GM18907 (cell line): ENCODE measurements around the gene ARRB2.
"Not testable (repeated sequence)": the region's sequence is repeated elsewhere in the genome, so short reads cannot be mapped to it uniquely, and the experiment has no call there.

Source experiments
- ATAC-seq: cut with Tn5 transposase; IDR thresholded peaks from one replicate; pipeline ENCODE4 v1.9.1; 2021; ENCODE audit warnings: mild to moderate bottlenecking, moderate library complexity; ENCODE audit not compliant: unreplicated experiment

ARRB2 gene

DNA sequence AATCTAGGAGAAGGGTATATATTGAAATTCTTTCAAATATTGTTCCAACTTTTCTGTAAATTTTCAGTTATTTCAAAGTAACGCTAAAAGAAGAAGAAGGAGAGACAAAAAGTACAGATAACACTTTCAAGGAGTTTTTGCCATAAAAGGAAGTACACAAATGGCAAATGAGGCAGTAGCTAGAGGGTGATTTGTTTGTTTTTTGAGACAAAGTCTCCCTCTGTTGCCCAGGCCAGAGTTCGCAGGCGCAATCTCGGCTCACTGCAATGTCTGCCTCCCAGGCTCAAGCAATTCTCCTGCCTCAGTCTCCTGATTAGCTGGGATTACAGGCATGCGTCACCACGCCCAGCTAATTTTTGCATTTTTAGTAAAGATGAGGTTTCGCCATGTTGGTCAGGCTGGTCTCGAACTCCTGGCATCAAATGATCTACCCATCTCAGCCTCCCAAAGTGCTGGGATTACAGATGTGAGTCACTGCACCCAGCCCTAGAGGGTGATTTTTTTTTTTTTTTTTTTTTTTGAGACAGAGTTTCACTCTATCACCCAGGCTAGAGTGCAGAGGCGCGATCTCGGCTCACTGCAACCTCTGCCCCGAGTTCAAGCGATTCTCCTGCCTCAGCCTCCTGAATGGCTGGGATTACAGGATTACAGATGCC, 10.9 kb upstream of the ARRB2 start:
- not testable (repeated sequence) for ATAC-seq

DNA sequence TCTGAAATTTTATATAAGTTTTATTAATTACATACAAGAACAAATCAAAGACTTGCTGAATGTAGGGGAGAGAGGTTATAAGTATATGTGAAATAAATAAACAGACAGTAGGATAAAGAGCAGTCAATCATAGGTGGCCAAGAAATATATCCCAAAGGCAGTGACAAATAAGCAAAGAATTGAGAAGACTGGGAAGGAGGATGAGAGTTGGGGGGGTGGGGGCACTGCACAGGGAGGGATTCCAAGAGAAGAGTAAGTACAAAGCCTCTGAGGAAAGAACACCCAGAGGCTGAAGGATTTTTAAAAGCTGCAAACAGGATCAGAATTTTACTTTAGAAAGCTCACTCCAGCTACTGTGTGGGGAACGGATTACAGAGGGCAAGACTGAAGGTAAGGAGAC, 9.3 kb upstream of the ARRB2 start:
- no peak for ATAC-seq

DNA sequence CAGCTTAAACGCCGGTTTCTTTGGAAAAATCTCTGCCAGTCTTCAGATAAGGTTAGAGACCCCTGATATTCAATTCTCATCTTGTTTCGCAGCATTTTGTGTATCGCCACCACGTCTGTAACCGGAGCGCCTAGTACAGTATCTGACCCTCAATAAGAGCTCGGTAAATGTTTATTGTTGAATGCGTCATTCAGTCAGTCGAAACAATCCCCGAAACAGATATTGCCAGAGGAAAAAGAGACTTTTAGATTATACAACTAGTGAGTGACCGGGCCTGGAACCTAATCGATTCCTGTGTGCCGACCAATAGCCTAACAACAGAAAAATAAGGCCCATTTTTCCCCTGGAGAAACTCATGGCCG, 7.1 kb upstream of the ARRB2 start:
- no peak for ATAC-seq

DNA sequence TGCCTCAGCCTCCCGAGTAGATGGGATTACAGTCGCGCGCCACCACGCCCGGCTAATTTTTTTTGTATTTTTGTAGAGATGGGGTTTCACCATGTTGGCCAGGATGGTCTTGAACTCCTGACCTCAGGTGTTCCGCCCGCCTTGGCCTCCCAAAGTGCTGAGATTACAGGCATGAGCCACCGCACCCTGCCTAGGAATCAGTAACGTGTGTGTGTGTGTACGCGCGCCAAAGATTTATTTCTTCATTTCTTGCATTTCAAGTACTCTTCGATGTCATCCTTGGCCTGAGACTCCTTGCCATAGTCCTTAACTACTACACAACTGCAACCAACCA, 5.9 kb upstream of the ARRB2 start:
- not testable (repeated sequence) for ATAC-seq

DNA sequence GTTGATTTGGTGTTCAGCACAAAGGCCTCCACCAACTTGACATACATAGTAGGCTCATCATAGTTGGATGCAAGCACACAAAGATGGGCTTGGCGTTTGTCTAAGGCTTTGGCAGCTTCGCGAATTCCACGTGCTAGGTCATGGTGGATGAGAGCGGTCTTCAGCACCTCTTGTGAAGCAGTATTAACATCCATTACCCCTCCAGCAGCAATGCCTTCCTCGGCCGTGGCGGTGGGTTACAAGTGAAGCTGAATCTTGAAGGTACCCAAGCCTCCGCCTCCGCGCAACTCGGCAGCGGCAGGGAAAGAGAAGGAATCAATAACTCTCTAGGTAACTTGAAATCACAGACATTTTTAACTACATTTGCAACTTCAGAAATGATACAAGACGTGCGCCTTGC, 5.4 kb upstream of the ARRB2 start:
- ATAC-seq, result no peak

DNA sequence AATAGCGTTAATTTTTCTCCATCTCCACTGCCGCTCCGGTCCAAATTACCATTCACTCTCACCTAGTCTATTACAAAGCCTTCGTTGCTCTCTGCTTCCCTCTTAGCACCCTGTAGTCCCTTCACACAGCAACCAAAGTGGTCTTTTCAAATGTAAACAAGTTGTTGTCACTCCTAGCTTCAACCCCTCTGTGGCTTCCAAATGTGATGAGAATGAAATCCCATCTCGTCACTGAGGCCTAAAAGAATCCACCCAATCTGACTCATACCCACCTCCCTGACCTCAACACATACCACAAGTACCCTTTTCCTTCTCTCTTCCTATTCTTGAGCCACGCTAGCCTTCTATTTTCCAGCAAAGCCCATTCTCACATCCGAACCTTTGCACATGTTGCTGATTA, 4.3 kb upstream of the ARRB2 start:
- ATAC-seq, result no peak

DNA sequence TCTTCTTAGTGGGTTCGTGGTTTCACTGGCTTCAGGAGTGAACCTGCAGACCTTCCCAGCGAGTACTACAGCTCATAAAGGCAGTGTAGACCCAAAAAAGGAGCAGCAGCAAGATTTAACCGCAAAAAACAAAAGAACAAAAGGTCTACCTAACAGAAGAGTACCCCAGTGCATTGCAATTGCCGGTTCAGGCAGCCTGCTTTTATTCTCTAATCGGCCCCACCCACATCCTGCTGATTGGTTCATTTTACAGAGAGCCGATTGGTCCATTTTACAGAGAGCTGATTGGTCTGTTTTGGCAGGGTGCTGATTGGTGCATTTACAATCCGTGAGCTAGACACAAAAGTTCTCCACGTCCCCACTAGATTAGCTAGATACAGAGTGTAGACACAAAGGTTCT, 2.0 kb upstream of the ARRB2 start:
- ATAC-seq, result no peak

DNA sequence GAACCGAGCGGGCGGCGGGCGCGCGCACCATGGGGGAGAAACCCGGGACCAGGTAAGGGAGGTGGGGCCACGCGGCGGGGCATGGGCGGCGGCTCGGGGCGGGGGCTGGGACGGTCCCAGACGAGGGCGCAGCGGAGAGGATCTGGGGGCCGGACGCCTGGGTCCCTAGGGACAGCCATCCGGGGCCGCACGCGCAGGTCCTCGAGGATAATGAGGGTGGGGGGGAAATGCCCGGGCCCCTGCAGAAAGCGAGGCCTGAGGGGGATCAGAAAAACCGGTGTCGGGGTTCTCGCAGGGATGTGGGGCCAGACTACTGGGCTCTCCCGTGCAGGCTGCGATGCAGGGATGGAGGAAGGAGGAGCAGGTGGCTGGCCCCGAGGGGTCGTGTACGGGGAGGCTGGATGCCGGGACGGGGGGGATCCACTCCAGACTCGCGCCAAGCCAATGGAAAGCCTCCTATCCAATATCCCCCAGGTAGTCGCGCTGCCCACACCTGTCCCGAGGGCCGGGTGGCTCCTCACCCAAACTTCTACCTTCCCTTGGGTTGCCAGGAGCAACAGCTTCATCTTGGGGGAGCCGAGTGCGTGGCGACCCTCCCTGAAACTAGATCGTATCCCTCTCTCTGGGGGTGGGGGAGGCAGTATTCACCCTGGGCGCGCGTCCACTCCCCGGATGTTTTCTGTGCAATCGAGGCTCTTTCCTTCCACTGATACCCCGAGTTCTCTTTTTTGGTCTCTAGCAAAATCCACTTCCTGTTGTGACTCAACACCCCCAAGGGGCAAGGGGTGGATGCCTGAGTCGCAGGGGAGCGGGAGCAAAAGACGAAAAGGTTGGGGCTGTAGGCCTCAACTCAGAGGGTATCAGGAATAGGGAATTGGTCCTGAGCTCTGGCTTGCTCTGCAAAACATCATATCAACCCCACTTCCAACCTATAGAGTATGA, 532 bp downstream of the ARRB2 start:
- peak; percentile 16 for ATAC-seq

DNA sequence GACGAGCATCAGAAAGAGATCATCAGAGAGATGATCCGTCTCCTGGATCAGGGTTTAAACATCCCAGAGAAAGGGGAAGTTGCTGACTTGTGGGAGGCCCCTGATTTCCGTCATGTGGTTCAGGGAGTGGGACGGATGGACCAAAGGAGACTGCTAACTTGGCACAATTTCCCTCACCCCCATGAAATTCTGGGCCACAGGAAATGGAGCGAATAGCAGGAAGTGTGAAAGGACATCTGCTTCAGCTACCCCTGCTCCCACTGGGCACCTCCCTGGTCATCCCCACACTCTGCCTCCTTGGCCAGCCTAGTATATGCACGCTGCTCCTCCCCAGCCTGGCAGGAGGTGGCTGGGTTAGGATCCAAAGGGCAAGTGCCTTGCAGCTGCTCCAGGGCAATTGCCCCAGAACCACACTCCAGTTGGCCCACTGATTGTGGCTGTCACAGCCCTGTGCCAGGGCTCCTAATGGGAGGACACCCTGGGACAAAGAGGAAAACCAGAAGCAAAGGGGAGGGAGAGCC, 1.3 kb downstream of the ARRB2 start:
- ATAC-seq, result no peak

DNA sequence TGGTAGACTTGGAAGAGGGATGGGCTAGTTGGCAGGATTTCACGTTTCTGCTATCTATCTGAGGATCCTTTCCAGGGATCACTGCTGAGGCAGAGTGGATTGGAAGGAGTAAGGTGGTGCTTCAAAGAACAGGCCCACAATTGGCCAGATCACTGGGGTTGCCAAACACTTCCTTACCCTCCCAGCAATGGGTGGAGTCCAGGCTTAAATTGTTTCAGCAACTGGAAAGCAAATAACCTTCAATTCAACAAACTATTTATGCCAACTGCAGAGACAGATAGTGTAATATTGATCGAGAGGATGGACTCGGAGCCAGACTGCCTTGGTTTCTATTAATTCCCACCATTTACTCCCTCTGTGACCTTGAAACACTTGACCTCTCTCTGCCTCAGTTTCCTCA, 2.1 kb downstream of the ARRB2 start:
- ATAC-seq, result no peak

DNA sequence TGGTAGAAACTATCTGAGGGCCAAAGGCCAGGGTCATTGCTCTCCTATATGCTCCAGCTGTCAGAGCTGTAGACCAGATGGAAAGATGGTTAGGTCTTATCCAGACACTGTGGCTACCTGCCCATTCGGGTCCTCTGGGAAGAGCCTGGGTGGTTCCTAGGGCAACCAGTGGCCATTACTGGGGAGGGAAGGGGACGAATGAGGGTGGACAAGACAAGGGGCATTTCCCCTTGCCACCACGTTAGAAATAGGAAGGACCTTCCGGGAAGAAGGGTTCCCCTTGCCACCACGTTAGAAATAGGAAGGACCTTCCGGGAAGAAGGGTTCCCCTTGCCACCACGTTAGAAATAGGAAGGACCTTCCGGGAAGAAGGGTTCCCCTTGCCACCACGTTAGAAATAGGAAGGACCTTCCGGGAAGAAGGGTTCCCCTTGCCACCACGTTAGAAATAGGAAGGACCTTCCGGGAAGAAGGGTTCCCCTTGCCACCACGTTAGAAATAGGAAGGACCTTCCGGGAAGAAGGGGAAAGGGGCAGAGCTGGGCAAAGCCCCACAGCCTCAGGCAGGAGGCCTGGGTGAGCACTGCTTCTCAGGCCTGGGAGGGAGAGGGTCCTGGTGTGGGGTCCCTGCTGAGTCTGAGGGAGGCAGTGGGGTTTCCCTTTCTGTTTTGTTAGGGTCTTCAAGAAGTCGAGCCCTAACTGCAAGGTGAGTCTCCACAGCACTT, 4.1 kb downstream of the ARRB2 start:
- ATAC-seq, result not testable (repeated sequence)

DNA sequence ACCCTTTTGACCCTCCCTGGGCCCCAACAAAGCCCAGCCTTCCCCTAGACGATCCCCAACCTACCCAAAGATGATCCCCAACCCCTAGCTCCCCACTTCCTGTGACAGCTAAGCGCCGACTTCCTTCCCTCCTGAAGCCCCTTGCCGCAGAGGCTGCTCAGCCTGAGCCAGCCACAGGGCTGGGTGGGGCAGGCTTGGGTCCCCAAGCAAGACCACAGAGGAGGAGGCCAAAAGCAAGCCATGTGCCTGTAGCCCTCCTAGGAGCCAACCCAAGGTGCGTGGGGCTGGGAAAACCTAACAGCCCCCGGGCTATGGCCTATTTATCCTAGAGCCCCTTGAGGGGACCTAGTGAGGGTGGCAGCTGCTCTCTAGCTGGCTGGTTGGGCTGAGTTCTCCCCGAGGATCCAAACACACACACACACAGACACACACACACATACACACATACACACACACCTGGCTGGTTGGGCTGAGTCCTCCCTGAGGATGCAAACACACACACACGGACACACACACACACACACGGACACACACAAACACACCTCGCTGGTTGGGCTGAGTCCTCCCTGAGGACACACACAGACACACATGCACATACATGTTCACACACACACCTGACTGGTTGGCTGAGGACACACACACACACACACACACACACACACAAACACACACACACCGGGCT, 4.8 kb downstream of the ARRB2 start:
- no peak for ATAC-seq

DNA sequence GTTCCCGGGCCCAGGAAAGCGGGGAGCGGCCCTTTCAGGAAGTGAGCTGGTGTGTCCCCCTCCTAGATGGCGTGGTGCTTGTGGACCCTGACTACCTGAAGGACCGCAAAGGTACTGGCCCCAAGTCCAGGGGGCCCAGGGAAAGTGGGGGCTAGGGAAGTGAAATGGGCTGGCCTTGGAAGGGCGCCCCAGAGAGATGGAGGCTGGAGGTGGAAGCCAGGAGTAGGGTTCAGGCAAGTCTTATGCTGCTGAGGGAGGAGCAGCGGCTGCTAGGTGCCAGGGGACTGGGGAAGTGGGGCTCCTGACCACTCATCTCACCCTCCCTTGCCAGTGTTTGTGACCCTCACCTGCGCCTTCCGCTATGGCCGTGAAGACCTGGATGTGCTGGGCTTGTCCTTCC, 5.6 kb downstream of the ARRB2 start:
- ATAC-seq, result no peak

DNA sequence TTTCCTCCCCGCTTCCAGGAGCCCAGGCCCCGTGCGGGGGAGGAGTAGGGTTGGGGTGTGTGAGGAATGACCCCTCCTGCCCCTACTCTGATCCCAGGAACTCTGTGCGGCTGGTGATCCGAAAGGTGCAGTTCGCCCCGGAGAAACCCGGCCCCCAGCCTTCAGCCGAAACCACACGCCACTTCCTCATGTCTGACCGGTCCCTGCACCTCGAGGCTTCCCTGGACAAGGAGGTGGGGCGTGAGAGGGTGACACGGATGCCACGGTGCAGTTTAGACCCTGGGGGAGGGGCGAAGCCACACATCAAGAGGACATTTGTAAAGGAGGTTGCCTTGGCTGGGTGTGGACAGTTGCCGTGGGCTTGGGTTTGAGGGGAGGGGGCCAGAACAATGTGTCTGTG, 7.4 kb downstream of the ARRB2 start:
- ATAC-seq, result no peak

DNA sequence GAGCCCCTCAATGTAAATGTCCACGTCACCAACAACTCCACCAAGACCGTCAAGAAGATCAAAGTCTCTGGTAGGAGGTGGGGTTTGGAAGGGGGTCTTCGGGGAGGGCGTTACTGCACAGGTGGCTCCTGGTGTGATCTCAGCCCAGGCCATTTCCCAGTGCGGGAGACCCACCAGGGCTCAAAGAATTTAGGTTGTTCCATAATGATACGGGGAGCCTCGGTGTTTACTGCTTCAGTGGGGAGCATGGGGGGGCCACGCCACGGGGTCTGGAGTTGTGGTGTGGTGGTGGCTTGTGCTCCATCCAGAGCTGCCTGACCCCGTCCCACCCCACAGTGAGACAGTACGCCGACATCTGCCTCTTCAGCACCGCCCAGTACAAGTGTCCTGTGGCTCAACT, 7.8 kb downstream of the ARRB2 start:
- ATAC-seq, result no peak

DNA sequence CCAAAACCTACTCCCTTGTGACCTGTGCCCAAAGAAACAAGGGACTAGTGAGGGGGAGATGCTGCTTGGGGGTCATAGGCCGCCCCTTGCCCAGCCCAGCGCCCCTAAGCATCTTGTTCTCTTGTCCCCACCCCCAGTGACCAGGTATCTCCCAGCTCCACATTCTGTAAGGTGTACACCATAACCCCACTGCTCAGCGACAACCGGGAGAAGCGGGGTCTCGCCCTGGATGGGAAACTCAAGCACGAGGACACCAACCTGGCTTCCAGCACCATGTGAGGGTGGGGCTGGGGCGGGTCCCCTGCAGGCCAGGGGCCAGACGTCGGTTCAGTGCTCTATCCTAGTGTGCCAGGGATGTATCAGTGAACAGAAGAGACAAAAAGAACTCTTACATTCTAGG, 8.7 kb downstream of the ARRB2 start:
- no peak for ATAC-seq

DNA sequence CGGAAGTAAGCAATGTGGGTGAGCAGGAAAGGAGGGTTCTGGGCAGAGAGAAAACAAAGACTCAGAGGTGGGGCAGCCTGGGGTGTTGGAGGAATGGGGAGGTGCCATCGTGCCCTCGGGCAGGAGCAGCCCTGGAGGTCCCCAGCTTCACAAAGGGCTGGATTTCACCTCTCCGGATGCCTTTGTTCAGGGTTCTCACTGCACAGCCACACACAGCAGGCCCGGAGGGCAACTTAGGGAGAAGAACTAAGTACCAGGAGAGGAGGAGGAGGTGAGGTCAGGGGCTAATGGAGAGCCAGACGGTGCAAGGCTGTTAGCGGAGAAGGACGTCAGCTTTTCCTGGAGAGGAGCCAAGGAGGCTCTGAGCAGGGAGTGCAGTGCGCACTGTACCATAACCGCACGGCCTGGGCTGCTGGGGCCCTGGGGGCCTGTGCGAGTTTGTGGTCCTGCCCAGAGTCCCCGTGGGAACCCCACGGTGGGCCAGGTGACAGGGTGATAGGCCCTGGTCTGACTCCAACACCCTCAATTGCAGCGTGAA, 9.3 kb downstream of the ARRB2 start:
- ATAC-seq, result no peak

DNA sequence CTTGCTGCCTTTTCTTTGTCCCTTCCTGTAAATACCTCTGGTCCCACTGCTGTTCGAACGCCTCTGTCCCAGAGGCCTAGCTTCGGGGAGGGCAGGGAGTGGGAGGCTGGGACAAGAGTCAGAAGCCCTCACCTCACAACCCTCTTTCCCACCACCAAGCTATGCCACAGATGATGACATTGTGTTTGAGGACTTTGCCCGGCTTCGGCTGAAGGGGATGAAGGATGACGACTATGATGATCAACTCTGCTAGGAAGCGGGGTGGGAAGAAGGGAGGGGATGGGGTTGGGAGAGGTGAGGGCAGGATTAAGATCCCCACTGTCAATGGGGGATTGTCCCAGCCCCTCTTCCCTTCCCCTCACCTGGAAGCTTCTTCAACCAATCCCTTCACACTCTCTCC, 10.4 kb downstream of the ARRB2 start:
- no peak for ATAC-seq

DNA sequence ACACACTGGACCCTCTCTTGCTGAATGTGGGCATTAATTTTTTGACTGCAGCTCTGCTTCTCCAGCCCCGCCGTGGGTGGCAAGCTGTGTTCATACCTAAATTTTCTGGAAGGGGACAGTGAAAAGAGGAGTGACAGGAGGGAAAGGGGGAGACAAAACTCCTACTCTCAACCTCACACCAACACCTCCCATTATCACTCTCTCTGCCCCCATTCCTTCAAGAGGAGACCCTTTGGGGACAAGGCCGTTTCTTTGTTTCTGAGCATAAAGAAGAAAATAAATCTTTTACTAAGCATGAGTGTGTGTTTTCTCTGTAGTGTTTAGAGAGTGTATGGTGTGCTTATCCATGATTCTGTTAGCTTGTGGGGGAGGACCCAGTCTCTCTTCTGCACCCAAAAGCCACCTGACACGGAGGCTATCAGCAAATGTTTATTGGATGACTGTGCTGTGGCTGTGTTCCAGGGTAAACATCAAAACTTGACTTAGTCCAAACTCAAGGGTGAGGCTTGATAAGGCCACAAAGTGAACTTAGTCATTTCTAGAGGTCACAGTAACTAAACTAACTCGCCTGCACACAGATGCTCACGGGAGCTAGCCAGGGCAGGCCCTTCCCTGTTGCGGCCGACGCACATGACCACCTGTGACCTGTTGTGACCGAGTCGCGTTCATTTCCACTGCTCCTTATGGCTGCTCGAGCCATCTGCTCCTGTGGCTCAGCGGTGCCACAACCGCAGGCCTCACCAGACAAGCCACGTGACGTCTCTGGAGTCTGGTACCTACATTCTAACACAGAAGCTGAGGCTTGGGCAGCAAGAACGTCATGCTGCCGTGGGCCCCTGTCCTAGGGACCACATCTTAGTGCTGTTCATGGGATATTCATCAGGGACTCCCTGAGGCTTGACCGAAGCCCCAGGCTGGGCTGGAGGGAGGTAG, 11.0 kb downstream of the ARRB2 start:
- ATAC-seq, result no peak
